Activated CD4-positive, alpha-beta T cell treated with anti-CD3 and anti-CD28 coated beads for 36 hours (primary cell): ENCODE measurements around the gene TBC1D17. TPM values are rescaled to one million over a fixed set of nuclear protein-coding genes. Genes with fewer than 3 reads are reported as not detected.
A peak's percentile ranks its signal among the peaks of the same experiment; 100 is the strongest.

ENCODE experiments used
- ATAC-seq: fragments of 200-7000 bp; cut with Tn5 transposase; one replicate; pipeline ENCODE4 v1.10.0; 2021; ENCODE audit warnings: mild to moderate bottlenecking, moderate library complexity
- CTCF ChIA-PET: fragments of 350-600 bp; sonication (Branson Sonifier 250); formaldehyde crosslinking; loops from one replicate; lab custom pipeline; 2021; ENCODE audit warnings: antibody characterized with exemption; lab: Charles Lee
- POLR2A ChIA-PET: fragments of 350-600 bp; sonication (Branson Sonifier 250); formaldehyde crosslinking; loops from one replicate; lab custom pipeline; 2021; ENCODE audit warnings: antibody characterized with exemption, inconsistent platforms; lab: Charles Lee
- DNase-seq: peaks from one replicate; pipeline ENCODE4 v3.0.0-alpha.2; 2020
- H3K27ac Mint-ChIP-seq: one replicate; pipeline ENCODE4 v1.8.0; 2021; ENCODE audit warnings: mixed read lengths
- H3K27me3 Mint-ChIP-seq: one replicate; pipeline ENCODE4 v1.8.0; 2021; ENCODE audit warnings: mixed read lengths
- H3K36me3 Mint-ChIP-seq: one replicate; pipeline ENCODE4 v1.8.0; 2021; ENCODE audit warnings: low read depth, mixed read lengths
- H3K4me1 Mint-ChIP-seq: one replicate; pipeline ENCODE4 v1.8.0; 2021; ENCODE audit warnings: mixed read lengths
- H3K4me3 Mint-ChIP-seq: one replicate; pipeline ENCODE4 v1.8.0; 2021; ENCODE audit warnings: mild to moderate bottlenecking, moderate library complexity, mixed read lengths
- H3K9me3 Mint-ChIP-seq: one replicate; pipeline ENCODE4 v1.8.0; 2021; ENCODE audit warnings: low read depth, mixed read lengths
- intact Hi-C, 2 experiments: fragments of 100-400 bp; cut with DNase I in 1 of 2; cut with micrococcal nuclease in 1 of 2; formaldehyde crosslinking; loops; one replicate each; pipeline versions ENCODE4 v1.14.2 to v1.15.1; 2022 to 2024; cut with DNase I, micrococcal nuclease
- microRNA-seq: library from miRNA; unstranded; fragments of <30 nt; microRNA quantifications from one replicate; pipeline ENCODE4 v1.2.0, GENCODE V29; 2021; ENCODE audit warnings: borderline replicate concordance
- total RNA-seq, 2 experiments: library from RNA; stranded (reverse); gene quantifications; one replicate each; pipeline ENCODE4 v1.2.3, GENCODE V29; 2021

TBC1D17 gene
- total RNA-seq, 2 experiments from 2014 or later = 29.1 to 29.6 TPM

DNA sequence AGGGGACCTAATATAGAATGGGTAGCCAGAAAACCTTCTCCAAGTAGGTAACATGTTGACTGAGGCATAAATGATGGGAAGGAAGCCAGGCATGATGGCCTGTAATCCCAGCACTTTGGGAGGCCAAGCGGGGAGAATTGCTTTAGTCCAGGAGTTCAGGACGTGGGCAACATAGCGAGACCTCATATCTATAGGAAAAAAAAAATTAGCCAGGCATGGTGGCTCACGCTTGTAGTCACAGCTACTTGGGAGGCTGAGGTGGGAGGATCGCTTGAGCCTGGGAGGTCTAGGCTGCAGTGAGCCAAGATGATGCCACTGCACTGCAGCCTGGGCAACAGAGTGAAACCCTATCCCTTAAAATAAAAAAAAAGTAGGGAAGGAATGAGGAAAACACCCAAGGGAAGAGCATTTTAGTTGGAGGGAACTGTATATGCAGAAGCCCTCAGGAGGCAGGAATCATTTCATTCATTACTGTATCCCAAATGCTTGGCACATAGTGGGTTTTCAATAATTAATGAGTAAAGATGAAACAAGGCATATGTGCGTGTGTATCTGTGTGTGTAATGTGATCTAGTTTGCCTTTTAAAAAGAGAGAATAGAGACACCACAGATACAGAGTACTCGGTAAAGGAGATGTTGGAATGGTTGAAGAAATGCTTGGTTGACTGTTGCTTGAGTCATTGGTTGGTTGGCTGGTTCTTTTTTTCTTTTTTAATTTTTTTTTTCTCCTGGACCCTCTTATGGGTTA, 54.0 kb downstream of the TBC1D17 start:
- ChIA-PET POLR2A (interaction anchor here (0.6 to 3.2 kb wide), 2 partner anchors 55 to 68 kb away, joined by 3 to 17 read pairs; partner anchors contain the start of genes AKT1S1 and TBC1D17), CTCF (no interaction called here)
- Mint-ChIP-seq H3K4me1 (peaks cover 51% of the 10 kb centered on the region), H3K27ac (no peak overlapping the region), H3K4me3 (no peak overlapping the region), H3K27me3 (no peaks in the 10 kb centered on the region), H3K36me3 (peaks cover 47% of the 10 kb centered on the region), H3K9me3 (peaks cover 6% of the 10 kb centered on the region)
- no peak for DNase-seq
- no peak for ATAC-seq
- intact Hi-C loops = no loop called here

DNA sequence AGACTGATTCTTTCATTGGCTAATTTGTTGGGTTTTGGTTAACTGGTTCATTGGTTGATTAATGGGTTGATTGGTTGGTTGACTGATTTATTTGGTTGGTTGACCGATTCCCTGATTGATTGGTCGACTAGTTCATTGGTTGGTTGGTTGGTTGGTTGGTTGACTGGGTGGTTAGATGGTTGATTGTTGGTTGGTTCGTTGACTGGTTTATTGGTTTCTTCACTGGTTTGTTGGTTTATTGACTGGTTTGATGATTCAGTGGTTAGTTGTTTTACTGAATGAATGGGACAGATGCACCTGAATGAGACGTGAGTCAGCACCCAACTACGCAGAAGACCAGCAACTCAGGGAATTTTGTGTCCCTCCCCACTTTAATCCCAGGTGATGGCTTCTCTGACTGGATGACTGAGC, 54.5 kb downstream of the TBC1D17 start:
- Mint-ChIP-seq H3K4me1 (peaks cover 47% of the 10 kb centered on the region), H3K27ac (peak overlapping the region; percentile 20), H3K9me3 (peaks cover 6% of the 10 kb centered on the region), H3K36me3 (peaks cover 44% of the 10 kb centered on the region), H3K27me3 (no peaks in the 10 kb centered on the region), H3K4me3 (no peak overlapping the region)
- ATAC-seq (no peak), DNase-seq (no peak)
- CTCF ChIA-PET = no interaction called here
- POLR2A ChIA-PET = no interaction called here
- intact Hi-C loops = no loop called here

DNA sequence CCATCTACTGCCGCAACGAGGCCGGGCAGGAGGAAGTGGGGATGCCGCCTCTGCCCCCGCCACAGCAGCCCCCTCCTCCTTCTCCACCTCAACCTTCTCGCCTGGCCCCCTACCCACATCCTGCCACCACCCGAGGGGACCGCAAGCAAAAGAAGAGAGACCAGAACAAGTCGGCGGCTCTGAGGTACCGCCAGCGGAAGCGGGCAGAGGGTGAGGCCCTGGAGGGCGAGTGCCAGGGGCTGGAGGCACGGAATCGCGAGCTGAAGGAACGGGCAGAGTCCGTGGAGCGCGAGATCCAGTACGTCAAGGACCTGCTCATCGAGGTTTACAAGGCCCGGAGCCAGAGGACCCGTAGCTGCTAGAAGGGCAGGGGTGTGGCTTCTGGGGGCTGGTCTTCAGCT, 55.2 kb downstream of the TBC1D17 start:
- peaks cover 43% of the 10 kb centered on the region for H3K4me1 Mint-ChIP-seq
- H3K36me3 Mint-ChIP-seq = peaks cover 37% of the 10 kb centered on the region
- intact Hi-C loops = no loop called here
- ChIA-PET CTCF (interaction anchor here (0.7 kb wide), 1 partner anchor 53 kb away, joined by 4 read pairs; no protein-coding TSS in a partner anchor), POLR2A (no interaction called here)
- ATAC-seq (no peak), DNase-seq (peak; percentile 59)
- peaks cover 6% of the 10 kb centered on the region for H3K9me3 Mint-ChIP-seq
- no peak overlapping the region for H3K27ac Mint-ChIP-seq
- H3K27me3 Mint-ChIP-seq = no peaks in the 10 kb centered on the region
- H3K4me3 Mint-ChIP-seq = no peak overlapping the region

DNA sequence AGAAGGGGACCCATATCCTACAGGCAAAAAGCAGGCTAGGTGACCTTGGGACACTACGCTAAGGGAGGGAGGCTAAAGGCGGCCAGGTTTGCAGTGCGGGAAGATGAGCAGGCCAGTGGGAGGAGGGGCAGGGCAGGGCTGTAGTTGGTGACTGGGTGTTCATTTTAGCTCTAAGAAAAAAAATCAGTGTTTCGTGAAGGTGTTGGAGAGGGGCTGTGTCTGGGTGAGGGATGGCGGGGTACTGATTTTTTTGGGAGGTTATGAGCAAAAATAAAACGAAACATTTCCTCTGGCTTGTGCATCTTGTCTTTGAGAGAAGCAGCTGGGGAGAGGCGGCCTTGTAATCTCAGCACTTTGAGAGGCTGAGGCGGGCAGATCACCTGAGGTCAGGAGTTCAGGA, 56.1 kb downstream of the TBC1D17 start:
- intact Hi-C loops = no loop called here
- no peak overlapping the region for H3K4me3 Mint-ChIP-seq

DNA sequence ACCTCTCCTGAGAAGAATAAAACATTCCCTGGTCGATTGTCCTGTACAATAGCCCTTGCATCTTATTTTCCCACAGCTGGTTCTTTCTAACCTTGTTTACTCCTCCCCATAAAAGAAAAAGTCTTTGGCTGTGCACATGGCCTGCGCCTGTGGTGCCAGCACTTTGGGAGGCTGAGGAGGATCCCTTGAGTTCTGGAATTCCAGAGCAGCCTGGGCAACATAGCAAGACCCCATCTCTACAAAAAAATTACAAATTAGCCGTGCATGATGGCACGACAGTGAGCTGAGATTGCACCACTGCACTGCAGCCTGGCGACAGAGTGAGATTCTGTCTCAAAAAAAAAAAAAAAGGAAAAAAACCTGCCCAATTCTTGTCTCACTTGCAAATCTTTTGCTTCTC, 59.0 kb downstream of the TBC1D17 start:
- H3K4me1 Mint-ChIP-seq = peaks cover 25% of the 10 kb centered on the region
- POLR2A ChIA-PET = no interaction called here
- H3K9me3 Mint-ChIP-seq = peaks cover 3% of the 10 kb centered on the region
- DNase-seq (no peak), ATAC-seq (no peak)
- H3K27me3 Mint-ChIP-seq = no peaks in the 10 kb centered on the region
- no peak overlapping the region for H3K27ac Mint-ChIP-seq
- peaks cover 11% of the 10 kb centered on the region for H3K36me3 Mint-ChIP-seq
- no peak overlapping the region for H3K4me3 Mint-ChIP-seq
- intact Hi-C loops = no loop called here
- CTCF ChIA-PET = interaction anchor here (0.6 to 2.1 kb wide), 3 partner anchors 26 to 80 kb away, joined by 3 to 8 read pairs (median 3); no protein-coding TSS in a partner anchor

More for the DNA sequence above, 56.1 kb downstream of the TBC1D17 start:
- H3K9me3 Mint-ChIP-seq = peaks cover 6% of the 10 kb centered on the region
- peaks cover 40% of the 10 kb centered on the region for H3K4me1 Mint-ChIP-seq
- H3K27me3 Mint-ChIP-seq = no peaks in the 10 kb centered on the region
- peaks cover 30% of the 10 kb centered on the region for H3K36me3 Mint-ChIP-seq
- H3K27ac Mint-ChIP-seq = no peak overlapping the region
- DNase-seq (no peak), ATAC-seq (no peak)
- POLR2A ChIA-PET = interaction anchor here (0.7 kb wide), 1 partner anchor 262 kb away, joined by 3 read pairs; no protein-coding TSS in a partner anchor
- CTCF ChIA-PET = interaction anchor here (0.6 kb wide), 1 partner anchor 14 kb away, joined by 4 read pairs; no protein-coding TSS in a partner anchor

DNA sequence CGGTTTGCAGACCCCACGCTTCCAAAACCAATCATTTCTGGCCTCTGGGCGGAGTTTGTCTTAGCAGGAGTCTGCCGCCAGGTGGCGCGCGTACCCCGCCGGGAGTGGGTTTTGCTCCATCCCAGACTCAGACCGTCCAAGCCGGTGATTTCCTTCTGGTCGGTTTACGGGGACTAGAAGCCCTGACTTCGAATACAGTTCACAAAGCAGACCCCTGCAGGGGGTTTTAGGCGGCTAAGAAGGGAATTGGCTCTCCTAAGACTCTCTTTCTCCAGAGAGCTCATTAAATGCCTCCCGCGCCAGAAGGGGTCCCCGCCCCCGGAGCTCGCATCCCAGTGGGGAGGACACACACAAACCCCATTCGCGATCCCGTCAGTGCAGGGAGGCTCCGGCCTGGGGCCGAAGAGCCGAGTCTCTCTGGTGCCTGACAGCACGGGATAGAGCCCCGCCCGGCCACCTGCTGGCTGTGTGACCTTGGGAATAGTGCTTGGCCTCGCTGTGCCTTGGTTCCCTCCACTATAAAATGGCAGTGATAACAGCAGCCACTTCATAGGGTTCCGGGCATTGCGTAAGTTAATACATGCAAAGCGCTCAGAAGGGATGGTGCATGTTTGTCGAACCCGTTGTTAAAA, 60.4 kb downstream of the TBC1D17 start:
- CTCF ChIA-PET = interaction anchor here (0.6 to 2.6 kb wide), 16 partner anchors 9 to 427 kb away, joined by 3 to 18 read pairs (median 3); no protein-coding TSS in a partner anchor
- peak; percentile 88 for DNase-seq
- Mint-ChIP-seq H3K27ac (no peak overlapping the region), H3K4me1 (peaks cover 13% of the 10 kb centered on the region), H3K4me3 (no peak overlapping the region), H3K36me3 (peaks cover 3% of the 10 kb centered on the region), H3K27me3 (peaks cover 4% of the 10 kb centered on the region), H3K9me3 (no peaks in the 10 kb centered on the region)
- peak; percentile 85 for ATAC-seq
- POLR2A ChIA-PET = no interaction called here
- intact Hi-C loops = loop anchor here (1.0 kb wide), 1 partner anchor 45 kb away; no protein-coding TSS in a partner anchor

Small RNAs within 50 kb of the gene (microRNA-seq; reads per million reads assigned to microRNA genes)
- gene MIR4749 (4.9 reads per million, percentile 13 among the genes with 10 or more reads in this experiment), gene MIR4750 (1.4 reads per million), gene MIR6800 (1.8 reads per million)

Other genes with a start within 250 kb of the TBC1D17 start
- 10 to 100 TPM in 1 of 2 experiments, 1 to 10 TPM in 1; 9.7 to 11.7 TPM for gene RRAS, start 237.6 kb upstream of the TBC1D17 start, total RNA-seq
- gene SCAF1, start 235.5 kb upstream of the TBC1D17 start, total RNA-seq = 10 to 100 TPM; 43.3 to 64.0 TPM
- 100 to 1,000 TPM; 123 to 125 TPM for gene IRF3, start 211.8 kb upstream of the TBC1D17 start, total RNA-seq
- 10 to 100 TPM; 79.6 to 93.8 TPM for gene BCL2L12, start 211.8 kb upstream of the TBC1D17 start, total RNA-seq
- gene PRMT1, start 200.4 kb upstream of the TBC1D17 start, total RNA-seq = 100 to 1,000 TPM; 384 to 448 TPM
- 1 to 10 TPM; 4.1 to 4.4 TPM for gene ADM5, start 188.1 kb upstream of the TBC1D17 start, total RNA-seq
- 1 to 10 TPM; 1.1 to 1.6 TPM for gene CPT1C, start 186.6 kb upstream of the TBC1D17 start, total RNA-seq
- 1 to 10 TPM; 1.9 to 2.1 TPM for gene TSKS, start 114.4 kb upstream of the TBC1D17 start, total RNA-seq
- 100 to 1,000 TPM in 1 of 2 experiments, 10 to 100 TPM in 1; 79.4 to 102 TPM for gene AP2A1, start 110.7 kb upstream of the TBC1D17 start, total RNA-seq
- 10 to 100 TPM; 15.6 to 18.8 TPM for gene FUZ, start 64.4 kb upstream of the TBC1D17 start, total RNA-seq
- 10 to 100 TPM; 39.6 to 49.9 TPM for gene MED25, start 59.4 kb upstream of the TBC1D17 start, total RNA-seq
- 100 to 1,000 TPM in 1 of 2 experiments, 10 to 100 TPM in 1; 76.9 to 104 TPM for gene PTOV1, start 26.5 kb upstream of the TBC1D17 start, total RNA-seq
- 10 to 100 TPM; 59.5 to 65.7 TPM for gene PNKP, start 10.1 kb upstream of the TBC1D17 start, total RNA-seq
- gene AKT1S1, start 347 bp upstream of the TBC1D17 start, total RNA-seq = 10 to 100 TPM; 16.1 to 20.3 TPM
- gene IL4I1, start 19.2 kb downstream of the TBC1D17 start, total RNA-seq = 10 to 100 TPM; 21.2 to 22.2 TPM
- 10 to 100 TPM; 12.5 to 14.1 TPM for gene ATF5, start 51.5 kb downstream of the TBC1D17 start, total RNA-seq
- 100 to 1,000 TPM; 127 to 188 TPM for gene NUP62, start 51.8 kb downstream of the TBC1D17 start, total RNA-seq
- gene SIGLEC11, start 83.5 kb downstream of the TBC1D17 start, total RNA-seq = not detected
- 10 to 100 TPM; 52.4 to 61.2 TPM for gene VRK3, start 147.7 kb downstream of the TBC1D17 start, total RNA-seq
- 10 to 100 TPM; 10.9 to 12.5 TPM for gene ZNF473, start 148.3 kb downstream of the TBC1D17 start, total RNA-seq